PFSK-1 (cell line): ENCODE measurements around the gene EPHA7.

ENCODE experiments used
- FOXP2 ChIP-seq: optimal IDR thresholded peaks from 2 replicates; pipeline ENCODE3; 2011; ENCODE audit warnings: borderline replicate concordance, control low read depth, inconsistent platforms; ENCODE audit not compliant: insufficient read depth; ENCODE audit errors: extremely low read length, extremely low read depth
- POLR2AphosphoS5 ChIP-seq: IDR thresholded peaks from 2 replicates; pipeline ENCODE4 v1.6.1; 2012; ENCODE audit warnings: low read depth, mild to moderate bottlenecking, control low read depth, low read length, moderate library complexity
- SIN3A ChIP-seq: IDR thresholded peaks from 2 replicates; pipeline ENCODE4 v1.6.1; 2012; ENCODE audit warnings: mild to moderate bottlenecking, low read length, moderate library complexity, borderline replicate concordance; ENCODE audit not compliant: insufficient read depth
- TAF1 ChIP-seq: IDR thresholded peaks from 2 replicates; pipeline ENCODE4 v1.6.1; 2012; ENCODE audit warnings: low read length, control low read depth, borderline replicate concordance; ENCODE audit not compliant: insufficient read depth
- TF ChIP-seq, protein P1 (sequence below), 2 experiments: IDR thresholded peaks; 2 replicates each; pipeline versions ENCODE4 v1.6.1 to v1.8.0; 2011 to 2012; ENCODE audit warnings: low read depth in 2 of 2, low read length in 2 of 2, control low read depth in 1 of 2, inconsistent platforms in 1 of 2, mild to moderate bottlenecking in 1 of 2, moderate library complexity in 1 of 2; ENCODE audit not compliant: insufficient read depth in 1 of 2

EPHA7 gene

DNA sequence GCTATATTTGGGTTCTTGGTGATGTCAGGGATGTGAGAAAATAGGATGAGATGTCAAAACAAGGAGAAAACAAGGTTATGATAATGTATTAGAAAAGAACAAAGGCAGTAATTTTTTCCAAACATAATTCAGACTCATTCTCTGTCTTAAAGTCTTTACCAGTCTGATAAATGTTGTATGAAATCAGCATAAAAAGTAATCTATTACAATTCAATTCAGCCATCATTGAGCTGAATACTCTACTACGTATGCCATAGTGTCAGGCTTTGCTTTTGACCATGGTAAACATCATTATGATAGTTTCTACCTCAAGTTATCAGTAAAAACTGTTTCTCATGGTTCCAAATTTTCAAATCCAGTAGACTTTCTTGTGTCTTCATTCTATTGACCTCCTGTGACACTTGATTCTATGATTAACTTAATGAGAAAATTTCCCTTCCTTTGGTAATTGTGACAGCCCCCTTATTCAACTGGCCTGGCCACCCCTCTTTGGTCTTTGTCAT is 75.0 kb downstream of the EPHA7 start:
- TF ChIP-seq SIN3A, result no peak
- no peak for TF ChIP-seq TAF1
- TF ChIP-seq, protein P1, sequence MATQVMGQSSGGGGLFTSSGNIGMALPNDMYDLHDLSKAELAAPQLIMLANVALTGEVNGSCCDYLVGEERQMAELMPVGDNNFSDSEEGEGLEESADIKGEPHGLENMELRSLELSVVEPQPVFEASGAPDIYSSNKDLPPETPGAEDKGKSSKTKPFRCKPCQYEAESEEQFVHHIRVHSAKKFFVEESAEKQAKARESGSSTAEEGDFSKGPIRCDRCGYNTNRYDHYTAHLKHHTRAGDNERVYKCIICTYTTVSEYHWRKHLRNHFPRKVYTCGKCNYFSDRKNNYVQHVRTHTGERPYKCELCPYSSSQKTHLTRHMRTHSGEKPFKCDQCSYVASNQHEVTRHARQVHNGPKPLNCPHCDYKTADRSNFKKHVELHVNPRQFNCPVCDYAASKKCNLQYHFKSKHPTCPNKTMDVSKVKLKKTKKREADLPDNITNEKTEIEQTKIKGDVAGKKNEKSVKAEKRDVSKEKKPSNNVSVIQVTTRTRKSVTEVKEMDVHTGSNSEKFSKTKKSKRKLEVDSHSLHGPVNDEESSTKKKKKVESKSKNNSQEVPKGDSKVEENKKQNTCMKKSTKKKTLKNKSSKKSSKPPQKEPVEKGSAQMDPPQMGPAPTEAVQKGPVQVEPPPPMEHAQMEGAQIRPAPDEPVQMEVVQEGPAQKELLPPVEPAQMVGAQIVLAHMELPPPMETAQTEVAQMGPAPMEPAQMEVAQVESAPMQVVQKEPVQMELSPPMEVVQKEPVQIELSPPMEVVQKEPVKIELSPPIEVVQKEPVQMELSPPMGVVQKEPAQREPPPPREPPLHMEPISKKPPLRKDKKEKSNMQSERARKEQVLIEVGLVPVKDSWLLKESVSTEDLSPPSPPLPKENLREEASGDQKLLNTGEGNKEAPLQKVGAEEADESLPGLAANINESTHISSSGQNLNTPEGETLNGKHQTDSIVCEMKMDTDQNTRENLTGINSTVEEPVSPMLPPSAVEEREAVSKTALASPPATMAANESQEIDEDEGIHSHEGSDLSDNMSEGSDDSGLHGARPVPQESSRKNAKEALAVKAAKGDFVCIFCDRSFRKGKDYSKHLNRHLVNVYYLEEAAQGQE (IDR thresholded peaks at IDR 0.05; ENCODE audit: insufficient read depth in 1 of 2, low read depth in 2 of 2, low read length in 2 of 2), result no peak
- TF ChIP-seq FOXP2, result no peak
- no peak for TF ChIP-seq POLR2AphosphoS5

DNA sequence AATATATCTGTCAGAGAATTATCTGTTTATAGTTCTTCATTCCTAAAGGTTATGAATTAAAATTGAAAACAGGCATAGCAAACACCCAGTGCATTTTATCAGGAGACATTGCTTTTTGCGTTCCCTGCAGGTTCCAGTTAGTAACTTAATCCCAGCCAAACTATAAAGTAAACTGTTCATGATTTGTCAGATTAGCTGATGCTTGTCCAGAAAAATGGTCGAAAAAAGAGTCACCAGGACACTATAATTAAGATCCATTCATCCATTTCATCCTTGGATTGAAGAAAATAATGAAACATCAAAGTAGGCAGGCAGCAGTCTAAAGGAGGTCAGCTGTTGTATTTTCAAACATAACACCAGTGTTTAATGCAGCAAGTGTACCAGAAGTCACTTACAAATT is 75.9 kb downstream of the EPHA7 start:
- TF ChIP-seq SIN3A, result no peak
- TF ChIP-seq, protein P1 (IDR thresholded peaks at IDR 0.05; ENCODE audit: insufficient read depth in 1 of 2, low read depth in 2 of 2, low read length in 2 of 2), result no peak
- TF ChIP-seq FOXP2, result no peak
- no peak for TF ChIP-seq POLR2AphosphoS5
- TF ChIP-seq TAF1, result no peak

DNA sequence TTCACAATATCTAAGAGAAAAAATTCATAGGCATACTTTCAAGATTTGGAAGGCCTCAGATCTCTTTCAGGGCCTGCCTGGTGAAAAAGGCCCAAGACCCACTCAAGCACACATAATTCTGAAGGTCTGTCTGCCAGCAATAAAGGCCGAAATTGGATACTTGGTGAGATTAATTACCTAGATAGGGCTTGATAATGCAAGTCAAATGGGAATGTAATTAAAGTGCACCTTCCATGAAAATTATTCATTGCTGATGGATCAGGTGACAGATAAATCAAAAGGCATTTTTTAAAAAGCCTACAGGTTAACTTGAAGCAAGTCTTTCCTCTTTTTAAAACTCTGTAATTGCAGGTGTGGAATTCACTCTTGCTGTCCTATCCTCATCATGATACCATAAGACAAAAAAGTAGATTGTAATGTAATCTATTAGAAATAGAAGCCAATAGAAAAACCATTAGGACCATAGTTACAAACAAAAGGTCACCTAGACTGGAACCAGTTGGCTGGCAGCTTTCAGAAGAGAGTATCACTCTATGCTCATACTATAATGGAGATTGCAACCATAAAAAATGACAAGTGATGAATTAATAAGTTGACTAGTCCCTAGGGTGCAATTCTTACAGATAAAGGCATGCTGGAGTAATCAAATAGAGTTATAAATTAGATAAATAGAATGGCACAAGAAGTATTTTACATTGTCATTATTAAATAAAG is 77.3 kb downstream of the EPHA7 start:
- TF ChIP-seq TAF1 (no peak), POLR2AphosphoS5 (no peak), SIN3A (no peak), FOXP2 (no peak)
- TF ChIP-seq, protein P1 (IDR thresholded peaks at IDR 0.05; ENCODE audit: insufficient read depth in 1 of 2, low read depth in 2 of 2, low read length in 2 of 2), result no peak

DNA sequence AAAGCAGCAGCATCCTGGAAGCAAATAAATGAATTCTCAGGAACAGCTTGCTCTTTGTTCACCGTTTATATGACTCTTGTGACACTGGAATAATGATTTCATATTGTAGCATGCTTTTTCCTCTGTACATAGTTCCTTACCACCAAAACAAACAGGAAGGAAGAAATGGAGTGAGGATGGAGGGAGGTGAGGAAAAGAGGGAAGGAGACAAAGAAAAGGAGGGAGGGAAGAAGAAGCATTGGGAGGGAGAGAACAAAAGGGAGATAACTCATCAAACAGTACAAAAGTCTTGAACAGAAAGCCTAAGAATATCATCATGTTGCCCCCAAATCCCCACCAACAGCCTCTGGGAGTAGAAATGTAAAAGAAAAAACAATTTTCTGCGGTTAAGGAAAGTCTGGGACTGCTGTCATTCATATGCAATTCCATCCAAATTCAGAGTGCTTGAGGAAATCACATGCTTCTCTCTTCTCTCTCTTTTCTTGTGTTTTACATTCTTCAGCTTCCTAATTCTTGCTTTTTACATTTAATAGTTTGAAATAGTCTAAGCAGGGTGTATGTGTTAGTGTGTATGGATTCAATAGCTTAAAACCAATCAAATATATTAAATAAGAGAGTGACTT is 81.5 kb downstream of the EPHA7 start:
- TF ChIP-seq POLR2AphosphoS5 (no peak), TAF1 (no peak)

DNA sequence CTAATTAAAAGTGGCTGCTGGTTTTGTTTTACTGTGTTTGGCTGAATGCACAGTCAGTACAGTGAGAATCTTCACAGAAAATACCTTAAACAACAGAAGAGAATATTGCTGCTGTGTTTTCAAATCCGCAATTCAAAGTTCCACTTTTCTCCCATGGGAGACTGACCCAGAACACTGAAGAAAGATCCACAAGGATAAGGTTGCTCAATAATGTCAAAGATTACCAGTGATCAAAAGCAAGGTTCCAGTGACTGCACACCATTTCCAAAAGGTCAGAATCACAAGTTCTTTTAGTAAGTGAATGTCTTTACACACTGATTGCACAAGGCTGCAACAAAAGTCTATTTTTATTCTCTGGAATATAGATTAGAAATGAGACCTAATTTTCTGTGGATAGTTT is 82.3 kb downstream of the EPHA7 start:
- TF ChIP-seq, protein P1 (IDR thresholded peaks at IDR 0.05; ENCODE audit: insufficient read depth in 1 of 2, low read depth in 2 of 2, low read length in 2 of 2), result no peak
- no peak for TF ChIP-seq FOXP2
- TF ChIP-seq TAF1, result no peak
- no peak for TF ChIP-seq SIN3A
- no peak for TF ChIP-seq POLR2AphosphoS5
